Measurements from ENCODE around the gene ATXN10.
A peak's percentile ranks its signal among the peaks of the same experiment; 100 is the strongest.
"Not testable (repeated sequence)": the region's sequence is repeated elsewhere in the genome, so short reads cannot be mapped to it uniquely, and the experiment has no call there.

ATXN10 gene

GRCh38 chr22:45793161-45793560 lies 121.5 kb downstream of the ATXN10 start:
- DNase-seq: no peak

- DNase-seq: no peak
These were observed 122.3 kb downstream of the ATXN10 start for GRCh38 chr22:45793892-45794291.

GRCh38 chr22:45796009-45796408 lies 124.4 kb downstream of the ATXN10 start:
- DNase-seq: not testable (repeated sequence)

DNA sequence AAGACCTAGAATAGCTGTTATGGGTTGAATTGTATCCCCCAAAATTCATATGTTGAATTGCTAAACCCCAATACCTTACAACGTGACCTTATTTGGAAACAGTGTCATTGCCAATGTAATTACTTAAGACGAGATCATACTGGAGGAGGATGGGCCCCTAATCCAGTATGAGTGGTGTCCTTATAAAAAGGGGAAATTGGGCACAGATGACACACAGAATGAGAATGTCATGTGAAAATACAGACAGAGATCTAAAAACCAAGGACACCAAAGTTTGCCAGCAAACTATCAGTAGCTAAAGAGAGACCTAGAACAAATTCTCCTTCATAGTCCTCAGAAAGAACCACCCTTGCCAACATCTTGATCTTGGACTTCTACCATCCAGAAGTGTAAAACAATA lies 127.7 kb downstream of the ATXN10 start:
- DNase-seq: no peak

DNA sequence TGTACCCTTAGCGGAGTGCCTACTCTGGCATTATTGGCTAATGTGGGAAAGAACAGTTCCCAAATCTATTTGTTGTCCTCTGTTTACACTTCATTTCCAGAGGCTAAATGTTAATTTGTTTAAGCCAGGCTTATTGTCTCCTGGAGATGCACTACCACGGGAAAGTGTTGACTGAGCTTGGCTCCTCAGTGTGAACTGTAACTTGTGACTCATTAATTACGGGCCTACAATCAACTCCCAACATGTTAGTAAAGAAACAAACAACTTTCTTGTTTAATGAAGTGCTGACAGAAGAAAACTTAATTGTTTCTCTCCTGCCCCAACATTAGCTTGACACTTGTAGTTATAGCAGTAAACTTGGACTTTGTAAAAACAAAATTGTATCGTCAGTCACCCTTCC lies 130.4 kb downstream of the ATXN10 start:
- no peak for DNase-seq

DNA sequence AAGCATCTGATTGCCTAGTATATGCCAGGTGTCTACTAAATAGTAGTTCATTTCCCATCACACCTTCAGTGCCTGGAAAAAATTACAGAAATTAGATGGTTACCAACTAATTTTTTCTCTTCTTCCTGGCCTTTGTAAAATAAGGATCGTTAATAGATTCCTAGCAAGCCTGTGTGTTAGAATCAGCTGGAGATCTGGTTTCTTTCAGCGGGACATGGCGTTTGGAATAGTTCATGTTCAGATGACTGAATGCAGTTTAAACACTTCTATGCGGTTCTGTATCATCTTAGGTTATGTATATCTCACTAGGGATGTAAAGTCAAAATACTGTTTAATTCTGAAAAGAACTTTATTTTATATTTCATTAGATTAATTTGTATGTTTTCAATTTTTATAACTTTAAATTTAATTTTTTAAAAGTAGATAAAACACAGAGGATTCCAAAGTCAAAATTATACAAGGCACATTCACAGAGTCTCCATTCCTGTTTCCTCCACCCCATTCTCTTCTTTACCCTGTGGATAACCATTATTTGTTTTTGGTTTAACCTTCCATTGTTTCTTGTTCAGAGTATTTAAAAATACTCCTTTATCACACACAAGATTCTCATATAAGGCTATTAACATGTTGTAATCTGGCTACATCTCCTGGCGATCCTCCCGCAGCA lies 132.8 kb downstream of the ATXN10 start:
- no peak for DNase-seq

- DNase-seq: peak; percentile 5
These were observed 133.3 kb downstream of the ATXN10 start for GRCh38 chr22:45804986-45805325.

DNA sequence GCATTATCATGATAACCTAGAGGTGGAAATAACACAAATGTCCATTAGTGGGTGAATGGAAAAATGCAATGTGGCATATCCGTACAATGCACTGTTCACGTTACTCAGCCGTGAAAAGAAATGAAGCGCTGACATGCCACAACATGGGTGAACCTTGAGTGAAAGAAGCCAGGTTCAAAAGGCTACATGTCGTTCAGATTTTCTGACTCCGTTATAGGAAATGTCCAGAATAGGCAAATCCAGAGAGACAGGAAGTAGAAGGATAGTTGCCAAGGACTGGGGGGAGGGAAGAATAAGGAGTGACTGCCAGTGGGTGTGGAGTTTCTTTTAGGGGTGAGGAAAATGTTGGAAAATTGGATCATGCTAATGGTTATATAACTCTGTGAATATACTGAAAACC lies 133.8 kb downstream of the ATXN10 start:
- DNase-seq: no peak

DNA sequence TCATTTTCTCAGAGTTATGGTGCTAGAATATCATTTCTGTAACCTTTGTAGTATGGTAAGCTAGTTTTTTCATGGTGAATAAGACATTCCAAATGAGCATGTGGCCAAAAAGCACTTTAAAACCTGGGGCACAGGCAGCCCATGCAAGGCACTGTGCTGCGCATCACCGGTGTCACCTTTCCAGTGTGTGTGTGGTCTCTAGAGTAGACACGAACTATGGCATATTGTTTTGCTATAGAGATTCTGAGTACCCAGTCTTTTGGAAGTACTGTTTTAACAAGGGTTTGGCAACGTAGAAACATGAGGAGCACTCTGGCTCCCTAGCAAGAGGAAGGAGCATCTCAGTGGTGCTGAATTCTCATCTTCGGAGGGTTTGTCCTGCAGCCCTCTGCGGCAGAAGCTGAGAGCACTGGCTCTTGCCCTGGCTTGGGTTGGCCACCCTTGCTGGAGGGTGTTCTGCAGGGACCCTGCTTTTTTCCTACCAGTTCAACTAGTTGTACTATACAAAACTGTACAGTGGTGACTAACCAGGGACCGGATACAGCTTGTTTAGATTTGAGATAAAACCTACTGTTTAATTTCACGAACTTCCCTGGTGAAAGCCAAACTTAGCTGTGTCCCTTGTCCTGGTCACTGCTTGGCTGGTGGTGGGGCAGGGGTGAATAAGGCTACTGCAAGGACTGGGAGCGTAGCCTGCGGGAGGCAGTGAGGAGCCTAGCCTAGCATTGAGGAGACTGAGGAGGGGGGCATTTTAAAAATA lies 135.7 kb downstream of the ATXN10 start:
- DNase-seq: no peak

DNA sequence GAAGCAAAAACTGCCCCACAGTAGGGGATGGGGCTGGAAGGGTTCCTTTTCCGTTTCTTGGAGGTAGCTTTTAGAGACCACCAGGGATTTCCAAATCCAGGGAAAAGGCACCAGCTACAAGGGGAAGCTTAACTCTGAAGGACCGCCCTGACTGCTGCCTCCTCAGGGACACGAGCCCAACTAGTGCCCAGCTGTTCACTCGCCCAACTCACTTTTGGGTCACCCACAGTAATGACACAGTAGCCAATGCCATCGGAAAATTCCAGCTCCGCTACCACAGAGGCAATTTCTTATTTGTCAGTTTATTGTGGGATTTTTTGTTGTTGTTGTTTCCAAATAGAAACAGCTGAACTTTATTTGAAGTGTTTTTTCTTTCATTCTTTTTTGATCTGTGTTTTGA lies 141.3 kb downstream of the ATXN10 start:
- DNase-seq: no peak

DNA sequence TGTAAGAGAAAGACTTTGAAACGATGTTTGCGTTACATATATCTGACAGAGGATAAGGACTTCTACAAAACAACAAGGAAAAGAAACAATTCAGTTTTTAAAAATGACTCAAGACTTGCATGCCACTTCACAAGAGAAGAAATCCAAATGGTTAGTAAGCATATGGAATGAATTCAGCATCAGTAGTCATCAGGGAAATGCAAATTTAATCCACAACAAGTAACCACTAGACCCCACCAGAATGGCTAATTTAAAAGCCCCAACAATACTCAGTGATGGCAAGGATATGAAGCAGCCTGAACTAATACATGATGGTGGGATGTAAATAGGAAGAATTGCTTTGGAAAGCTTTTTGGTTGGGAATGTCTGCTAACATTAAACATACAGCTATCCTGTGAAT lies 142.6 kb downstream of the ATXN10 start:
- DNase-seq: no peak

GRCh38 chr22:45816776-45817175 lies 145.1 kb downstream of the ATXN10 start:
- DNase-seq: no peak

DNA sequence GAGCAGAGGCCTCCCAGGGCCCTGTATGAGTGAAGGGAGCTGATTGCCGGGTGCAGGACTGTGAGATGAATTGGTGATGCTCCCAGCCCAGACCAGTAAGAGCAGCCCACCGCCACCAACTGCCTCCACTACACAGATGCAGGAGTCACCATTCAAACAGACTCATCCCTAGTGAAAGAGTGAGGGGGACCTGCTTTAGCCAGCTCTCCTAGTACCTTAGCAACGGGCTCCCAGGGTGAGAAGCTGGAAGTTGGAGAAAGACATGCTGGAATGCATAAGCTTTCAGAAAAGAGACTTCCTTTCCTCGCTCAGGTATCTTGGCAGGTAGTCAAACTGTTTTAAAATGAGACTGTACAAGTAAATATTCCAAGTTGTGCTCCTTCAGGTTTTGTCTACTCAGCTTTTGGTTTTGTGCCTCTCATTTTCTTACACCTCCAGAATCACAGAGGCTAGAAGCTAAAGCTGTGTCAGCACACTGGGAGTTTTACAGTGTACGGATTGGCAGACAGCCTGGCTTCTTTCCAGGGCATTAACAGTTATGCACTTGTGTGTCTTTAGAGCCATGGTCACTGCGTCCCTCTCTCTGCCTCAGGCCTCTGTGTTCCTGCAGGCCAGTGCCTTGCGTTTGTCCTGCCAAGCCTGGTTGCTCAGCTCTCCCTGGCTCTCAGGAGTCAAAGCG lies 146.2 kb downstream of the ATXN10 start:
- no peak for DNase-seq

DNA sequence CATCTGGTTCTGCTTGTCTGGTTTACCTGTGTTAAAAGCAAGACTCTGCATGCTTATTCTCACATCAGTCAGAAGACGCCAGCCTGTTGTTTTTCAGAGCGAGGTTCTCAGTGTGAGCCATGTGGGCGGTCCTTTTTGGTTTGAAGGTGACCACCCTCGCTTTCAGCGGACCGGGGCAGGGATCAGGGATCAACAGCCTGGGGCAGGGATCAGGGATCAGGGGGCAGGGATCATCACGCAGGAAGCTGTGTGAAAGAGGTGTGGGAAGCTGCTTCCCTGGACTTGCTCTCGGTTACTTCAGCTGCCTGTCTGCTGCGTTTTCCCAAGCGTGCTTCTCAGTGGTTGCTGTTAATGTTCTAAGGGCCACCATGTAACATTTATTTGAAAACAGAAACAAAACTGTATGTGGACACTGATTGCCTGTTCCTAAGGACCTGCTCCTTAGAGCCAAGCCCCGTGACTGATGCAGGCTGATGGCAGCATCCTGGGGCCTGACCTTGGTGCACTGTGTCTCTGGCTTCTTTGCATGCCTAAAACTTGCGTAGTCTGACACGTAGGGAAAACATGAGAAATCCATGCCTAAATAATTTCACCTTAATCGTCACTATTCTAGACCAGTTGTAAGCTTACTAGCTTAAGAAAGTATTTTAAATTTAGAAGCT lies 146.9 kb downstream of the ATXN10 start:
- no peak for DNase-seq

- no peak for DNase-seq
These were observed 147.7 kb downstream of the ATXN10 start for GRCh38 chr22:45819305-45819704.

GRCh38 chr22:45823336-45823735 lies 151.7 kb downstream of the ATXN10 start:
- DNase-seq: no peak

DNA sequence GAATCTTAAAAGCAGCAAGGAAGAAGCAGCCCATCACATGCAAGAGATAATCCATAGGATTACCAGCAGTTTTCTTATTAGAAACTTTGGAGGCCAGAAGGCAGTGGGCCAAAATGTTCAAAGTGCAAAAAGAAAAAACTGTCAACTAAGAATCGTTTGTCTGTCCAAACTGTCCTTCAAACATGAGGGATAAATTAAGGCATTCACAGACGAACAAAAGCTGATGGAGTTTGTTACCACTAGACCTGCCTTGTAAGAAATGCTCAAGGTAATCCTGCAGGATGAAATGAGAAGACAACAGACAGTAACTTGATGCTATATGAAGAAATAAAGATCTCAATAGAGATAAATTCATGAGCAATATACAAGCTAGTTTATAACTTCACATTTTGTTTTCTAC lies 154.9 kb downstream of the ATXN10 start:
- no peak for DNase-seq

DNA sequence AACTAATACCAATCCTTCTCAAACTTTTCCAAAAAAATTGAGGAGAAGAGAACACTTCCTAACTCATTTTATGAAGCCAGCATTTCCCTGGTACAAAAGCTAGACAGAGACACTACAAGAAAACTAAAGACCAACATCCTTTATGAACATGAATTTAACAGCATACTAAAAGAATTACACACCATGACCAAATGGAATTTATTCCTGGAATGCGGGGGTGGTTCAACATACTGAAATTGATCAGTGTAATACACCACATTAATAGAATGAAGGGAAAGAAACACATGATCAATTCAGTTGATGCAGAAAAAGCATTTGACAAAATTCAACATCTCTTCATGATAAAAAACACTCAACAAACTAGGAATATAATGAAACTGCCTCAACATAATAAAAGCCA lies 157.2 kb downstream of the ATXN10 start:
- DNase-seq: no peak

GRCh38 chr22:45830531-45831245 lies 159.1 kb downstream of the ATXN10 start:
- no peak for DNase-seq

- no peak for DNase-seq
These were observed 159.8 kb downstream of the ATXN10 start for GRCh38 chr22:45831394-45831793.

GRCh38 chr22:45832180-45832579 lies 160.5 kb downstream of the ATXN10 start:
- no peak for DNase-seq

GRCh38 chr22:45832959-45833580 lies 161.4 kb downstream of the ATXN10 start:
- DNase-seq: no peak

- no peak for DNase-seq
These were observed 162.0 kb downstream of the ATXN10 start for GRCh38 chr22:45833613-45834012.
